Panc1 (cell line): ENCODE results near the gene ARID2. TPM values are rescaled to one million over a fixed set of nuclear protein-coding genes. Genes with fewer than 3 reads are reported as not detected.
A peak's percentile ranks its signal among the peaks of the same experiment; 100 is the strongest.

Source experiments
- ATAC-seq: fragments of 200-7000 bp; cut with Tn5 transposase; 2 replicates; pipeline ENCODE4 v1.9.1; 2020; ENCODE audit warnings: mild to moderate bottlenecking, moderate library complexity
- BruUV-seq: library from RNA; stranded (reverse); fragments of 400-500 nt; replicated peaks from 2 replicates; lab custom pipeline; 2021; lab: Mats Ljungman, UMichigan
- CTCF ChIA-PET: fragments of 300-600 bp; sonication (Branson Sonifier 250); formaldehyde crosslinking; loops from one replicate; lab custom pipeline; 2022; ENCODE audit warnings: antibody characterized with exemption; lab: Charles Lee
- POLR2A ChIA-PET: fragments of 300-600 bp; sonication (Branson Sonifier 250); formaldehyde crosslinking; loops from one replicate; lab custom pipeline; 2022; ENCODE audit warnings: antibody characterized with exemption; lab: Charles Lee
- DNase-seq: peaks from one replicate; pipeline ENCODE4 v3.0.0-alpha.2; 2010; ENCODE audit warnings: low read depth, low spot score
- H3K27ac ChIP-seq: 2 replicates; pipeline ENCODE4 v1.5.1; 2011; ENCODE audit warnings: mild to moderate bottlenecking, low read length, inconsistent platforms
- H3K27me3 ChIP-seq: fragments of 200-500 bp; sonication (Bioruptor generic); 2 replicates; pipeline ENCODE4 v1.6.0; 2014; ENCODE audit warnings: low read length, inconsistent platforms; ENCODE audit not compliant: control insufficient read depth, insufficient read depth
- H3K36me3 ChIP-seq: fragments of 200-500 bp; sonication (Bioruptor generic); 2 replicates; pipeline ENCODE4 v1.5.1; 2014; ENCODE audit warnings: inconsistent platforms, mild to moderate bottlenecking, low read length, moderate library complexity; ENCODE audit not compliant: control insufficient read depth, insufficient read depth
- H3K4me1 ChIP-seq: 2 replicates; pipeline ENCODE4 v1.5.1; 2011; ENCODE audit warnings: inconsistent platforms, mild to moderate bottlenecking, low read length, moderate library complexity; ENCODE audit not compliant: control insufficient read depth, insufficient read depth
- H3K4me3 ChIP-seq, 2 experiments: 2 replicates each; pipeline ENCODE4 v1.5.1; 2011 to 2012; ENCODE audit warnings: low read depth in 2 of 2, low read length in 2 of 2, mild to moderate bottlenecking in 2 of 2, inconsistent platforms in 1 of 2, moderate library complexity in 1 of 2
- H3K9me3 ChIP-seq: fragments of 200-500 bp; sonication (Bioruptor generic); 2 replicates; pipeline ENCODE4 v1.5.1; 2014; ENCODE audit warnings: low read depth, mild to moderate bottlenecking, inconsistent platforms, low read length, moderate library complexity; ENCODE audit not compliant: control insufficient read depth, insufficient read depth
- POLR2AphosphoS5 ChIP-seq: IDR thresholded peaks from 2 replicates; pipeline ENCODE4 v1.6.1; 2012; ENCODE audit warnings: mild to moderate bottlenecking, low read depth, low read length, moderate library complexity
- SIN3A ChIP-seq: IDR thresholded peaks from 2 replicates; pipeline ENCODE4 v1.6.1; 2012; ENCODE audit warnings: low read depth, mild to moderate bottlenecking, low read length, moderate library complexity, borderline replicate concordance; ENCODE audit not compliant: insufficient read depth
- TCF7L2 ChIP-seq: IDR thresholded peaks from 2 replicates; pipeline ENCODE4 v1.6.1; 2011; ENCODE audit warnings: mild to moderate bottlenecking, low read depth, low read length, inconsistent platforms
- in situ Hi-C: cut with HindIII; loops from 2 replicates; pipeline ENCODE4 v1.10.0; 2016; ENCODE audit warnings: low sequenced_read_pairs, low pct_unique_long_range_greater_than_20kb
- intact Hi-C: fragments of 100-400 bp; cut with micrococcal nuclease; formaldehyde crosslinking; loops from one replicate; pipeline ENCODE4 v1.10.0; 2022; ENCODE audit not compliant: unreplicated experiment
- total RNA-seq: library from RNA; stranded (reverse); gene quantifications from one replicate; pipeline ENCODE4 v1.2.1, GENCODE V29; 2021; ENCODE audit not compliant: unreplicated experiment
- TF ChIP-seq, protein P1 (sequence below): fragments of 450-650 bp; IDR thresholded peaks from 2 replicates; pipeline ENCODE4 v1.5.1; 2017; ENCODE audit warnings: mild to moderate bottlenecking
- TF ChIP-seq, protein P2 (sequence below), 2 experiments: IDR thresholded peaks; 2 replicates each; pipeline ENCODE4 v1.6.1; 2011 to 2012; ENCODE audit warnings: low read depth in 2 of 2, control low read depth in 1 of 2, low read length in 1 of 2, mild to moderate bottlenecking in 1 of 2, moderate library complexity in 1 of 2; ENCODE audit not compliant: insufficient read depth in 1 of 2

The ARID2 gene
- total RNA-seq, 1 experiment from 2014 or later, result 39.5 TPM

DNA sequence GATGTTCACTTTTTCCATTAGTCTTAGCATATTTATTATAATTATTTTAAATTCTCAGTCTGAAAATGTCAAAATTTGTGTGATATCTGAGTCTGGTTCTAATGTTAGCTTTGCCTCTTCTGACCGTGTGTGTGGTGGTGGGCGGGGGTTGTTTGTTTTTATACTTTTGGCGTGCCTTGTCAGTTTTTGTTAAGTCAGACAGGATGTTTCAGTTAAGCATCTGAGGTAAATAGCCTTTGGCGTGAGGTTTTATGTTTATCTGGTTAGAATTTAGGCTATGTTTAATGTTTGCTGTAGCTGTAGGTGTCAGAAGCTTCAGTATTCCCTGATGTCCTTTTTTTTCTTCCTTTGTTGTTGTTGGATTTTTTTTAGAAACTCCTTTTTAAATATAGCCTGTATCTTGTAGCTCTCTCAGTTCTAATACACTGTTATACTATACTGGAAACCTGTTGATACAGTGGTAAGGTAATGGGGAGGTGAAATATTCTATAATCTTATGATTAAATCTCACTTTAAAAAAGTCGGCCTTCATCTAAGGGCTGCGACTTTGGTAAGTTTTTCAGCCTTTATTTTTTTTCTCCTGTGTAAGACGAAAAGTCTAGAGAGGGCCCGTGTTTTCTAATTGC lies 149.2 kb downstream of the ARID2 start:
- BruUV-seq, result TSS peak; percentile 9
- DNase-seq (no peak), ATAC-seq (no peak)
- Histone ChIP-seq H3K36me3 (peaks cover 2% of the 10 kb centered on the region; the same call in 1 of the 2 replicates), H3K4me1 (peaks cover 5% of the 10 kb centered on the region; the same call in 1 of the 2 replicates), H3K27me3 (no peaks in the 10 kb centered on the region), H3K4me3 (no peak overlapping the region), H3K9me3 (no peaks in the 10 kb centered on the region), H3K27ac (no peak overlapping the region)
- TF ChIP-seq, protein P1, sequence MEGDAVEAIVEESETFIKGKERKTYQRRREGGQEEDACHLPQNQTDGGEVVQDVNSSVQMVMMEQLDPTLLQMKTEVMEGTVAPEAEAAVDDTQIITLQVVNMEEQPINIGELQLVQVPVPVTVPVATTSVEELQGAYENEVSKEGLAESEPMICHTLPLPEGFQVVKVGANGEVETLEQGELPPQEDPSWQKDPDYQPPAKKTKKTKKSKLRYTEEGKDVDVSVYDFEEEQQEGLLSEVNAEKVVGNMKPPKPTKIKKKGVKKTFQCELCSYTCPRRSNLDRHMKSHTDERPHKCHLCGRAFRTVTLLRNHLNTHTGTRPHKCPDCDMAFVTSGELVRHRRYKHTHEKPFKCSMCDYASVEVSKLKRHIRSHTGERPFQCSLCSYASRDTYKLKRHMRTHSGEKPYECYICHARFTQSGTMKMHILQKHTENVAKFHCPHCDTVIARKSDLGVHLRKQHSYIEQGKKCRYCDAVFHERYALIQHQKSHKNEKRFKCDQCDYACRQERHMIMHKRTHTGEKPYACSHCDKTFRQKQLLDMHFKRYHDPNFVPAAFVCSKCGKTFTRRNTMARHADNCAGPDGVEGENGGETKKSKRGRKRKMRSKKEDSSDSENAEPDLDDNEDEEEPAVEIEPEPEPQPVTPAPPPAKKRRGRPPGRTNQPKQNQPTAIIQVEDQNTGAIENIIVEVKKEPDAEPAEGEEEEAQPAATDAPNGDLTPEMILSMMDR, result no peak
- CTCF ChIA-PET, result no interaction called here
- POLR2A ChIA-PET, result interaction anchor here (0.6 kb wide), 1 partner anchor 662 kb away, joined by 4 read pairs; no protein-coding TSS in a partner anchor
- intact Hi-C loops (no loop called here), in situ Hi-C loops (no loop called here)

DNA sequence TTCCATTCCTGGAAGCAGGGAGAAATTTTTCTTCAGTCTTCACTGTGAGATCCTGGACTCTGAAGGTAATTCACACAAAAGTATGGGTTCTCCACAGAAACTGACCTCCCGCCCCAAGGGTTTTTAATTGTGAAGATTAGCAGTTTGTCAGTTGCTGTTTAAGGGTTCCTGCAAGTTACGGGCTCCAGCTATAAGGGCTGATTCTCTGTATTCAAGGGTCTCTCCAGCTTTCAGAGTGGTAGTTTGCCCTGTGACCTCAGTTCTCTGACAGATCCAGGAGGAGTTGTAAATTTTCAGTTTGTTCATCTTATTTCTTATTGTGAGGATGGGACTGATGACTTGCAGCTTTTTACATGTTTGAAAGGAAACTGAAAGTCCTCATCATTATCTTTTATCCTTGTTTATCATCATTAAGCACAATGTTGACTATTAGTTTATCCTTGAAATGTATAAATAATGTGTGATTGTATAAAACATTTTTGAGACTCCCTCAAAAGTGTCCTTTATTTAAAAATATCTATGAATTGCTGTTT lies 149.9 kb downstream of the ARID2 start:
- H3K36me3 ChIP-seq, result peaks cover 2% of the 10 kb centered on the region; the same call in 1 of the 2 replicates
- H3K27ac ChIP-seq, result no peak overlapping the region
- no peaks in the 10 kb centered on the region for H3K27me3 ChIP-seq
- H3K4me1 ChIP-seq, result peaks cover 5% of the 10 kb centered on the region; the same call in 1 of the 2 replicates
- no TSS peak for BruUV-seq
- H3K4me3 ChIP-seq, result no peak overlapping the region
- CTCF ChIA-PET, result no interaction called here
- POLR2A ChIA-PET, result interaction anchor here (0.6 kb wide), 1 partner anchor 662 kb away, joined by 4 read pairs; no protein-coding TSS in a partner anchor
- intact Hi-C loops, result no loop called here
- ATAC-seq, result no peak
- H3K9me3 ChIP-seq, result no peaks in the 10 kb centered on the region
- TF ChIP-seq, protein P2, sequence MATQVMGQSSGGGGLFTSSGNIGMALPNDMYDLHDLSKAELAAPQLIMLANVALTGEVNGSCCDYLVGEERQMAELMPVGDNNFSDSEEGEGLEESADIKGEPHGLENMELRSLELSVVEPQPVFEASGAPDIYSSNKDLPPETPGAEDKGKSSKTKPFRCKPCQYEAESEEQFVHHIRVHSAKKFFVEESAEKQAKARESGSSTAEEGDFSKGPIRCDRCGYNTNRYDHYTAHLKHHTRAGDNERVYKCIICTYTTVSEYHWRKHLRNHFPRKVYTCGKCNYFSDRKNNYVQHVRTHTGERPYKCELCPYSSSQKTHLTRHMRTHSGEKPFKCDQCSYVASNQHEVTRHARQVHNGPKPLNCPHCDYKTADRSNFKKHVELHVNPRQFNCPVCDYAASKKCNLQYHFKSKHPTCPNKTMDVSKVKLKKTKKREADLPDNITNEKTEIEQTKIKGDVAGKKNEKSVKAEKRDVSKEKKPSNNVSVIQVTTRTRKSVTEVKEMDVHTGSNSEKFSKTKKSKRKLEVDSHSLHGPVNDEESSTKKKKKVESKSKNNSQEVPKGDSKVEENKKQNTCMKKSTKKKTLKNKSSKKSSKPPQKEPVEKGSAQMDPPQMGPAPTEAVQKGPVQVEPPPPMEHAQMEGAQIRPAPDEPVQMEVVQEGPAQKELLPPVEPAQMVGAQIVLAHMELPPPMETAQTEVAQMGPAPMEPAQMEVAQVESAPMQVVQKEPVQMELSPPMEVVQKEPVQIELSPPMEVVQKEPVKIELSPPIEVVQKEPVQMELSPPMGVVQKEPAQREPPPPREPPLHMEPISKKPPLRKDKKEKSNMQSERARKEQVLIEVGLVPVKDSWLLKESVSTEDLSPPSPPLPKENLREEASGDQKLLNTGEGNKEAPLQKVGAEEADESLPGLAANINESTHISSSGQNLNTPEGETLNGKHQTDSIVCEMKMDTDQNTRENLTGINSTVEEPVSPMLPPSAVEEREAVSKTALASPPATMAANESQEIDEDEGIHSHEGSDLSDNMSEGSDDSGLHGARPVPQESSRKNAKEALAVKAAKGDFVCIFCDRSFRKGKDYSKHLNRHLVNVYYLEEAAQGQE (IDR thresholded peaks at IDR 0.05; ENCODE audit: insufficient read depth in 1 of 2, low read depth in 2 of 2, low read length in 1 of 2), result no peak
- TF ChIP-seq POLR2AphosphoS5 (no peak), SIN3A (no peak), TCF7L2 (no peak)
- TF ChIP-seq, protein P1, result no peak
- no peak for DNase-seq
- in situ Hi-C loops, result no loop called here
